A673 (cell line): Measurements from ENCODE around the gene ATIC. TPM values are rescaled to one million over a fixed set of nuclear protein-coding genes. Genes with fewer than 3 reads are reported as not detected.

Source experiments
- BruUV-seq: library from RNA; stranded (reverse); fragments of 400-500 nt; replicated peaks from 2 replicates; lab custom pipeline; 2021; lab: Mats Ljungman, UMichigan
- CTCF ChIA-PET: fragments of 300-600 bp; sonication (Branson Sonifier 250); formaldehyde crosslinking; loops from one replicate; lab custom pipeline; 2022; ENCODE audit warnings: antibody characterized with exemption; lab: Charles Lee
- POLR2A ChIA-PET: fragments of 300-600 bp; sonication (Branson Sonifier 250); formaldehyde crosslinking; loops from one replicate; lab custom pipeline; 2022; ENCODE audit warnings: antibody characterized with exemption; ENCODE audit not compliant: low non-redundant PET; lab: Charles Lee
- DNase-seq: peaks from one replicate; pipeline ENCODE4 v3.0.0-alpha.2; 2015; ENCODE audit warnings: low spot score
- H3K27ac ChIP-seq: fragments of 200-600 bp; sonication (generic); 2 replicates; pipeline ENCODE4 v1.5.1; 2016; ENCODE audit warnings: mixed run types, low read depth, mild to moderate bottlenecking, mixed read lengths, antibody characterized with exemption, low read length; ENCODE audit not compliant: poor library complexity, severe bottlenecking
- H3K27me3 ChIP-seq: fragments of 200-600 bp; sonication (generic); replicated peaks from 2 replicates; pipeline ENCODE4 v1.6.1; 2017; ENCODE audit warnings: mixed run types, low read depth, mild to moderate bottlenecking, mixed read lengths, antibody characterized with exemption, low read length; ENCODE audit not compliant: insufficient read depth, poor library complexity
- H3K36me3 ChIP-seq: fragments of 200-600 bp; sonication (generic); 2 replicates; pipeline ENCODE4 v1.6.1; 2016; ENCODE audit warnings: mixed run types, mild to moderate bottlenecking, mixed read lengths, antibody characterized with exemption, low read length; ENCODE audit not compliant: insufficient read depth, poor library complexity, severe bottlenecking
- H3K4me1 ChIP-seq: fragments of 200-600 bp; sonication (generic); 2 replicates; pipeline ENCODE4 v1.6.1; 2017; ENCODE audit warnings: mixed run types, mild to moderate bottlenecking, mixed read lengths, antibody characterized with exemption, low read length; ENCODE audit not compliant: insufficient read depth, poor library complexity, severe bottlenecking
- H3K4me3 ChIP-seq: fragments of 200-600 bp; sonication (generic); 2 replicates; pipeline ENCODE4 v1.5.1; 2016; ENCODE audit warnings: low read depth, mixed run types, mild to moderate bottlenecking, mixed read lengths, low read length; ENCODE audit not compliant: poor library complexity, severe bottlenecking
- H3K9me3 ChIP-seq: fragments of 200-600 bp; sonication (generic); 2 replicates; pipeline ENCODE4 v1.6.1; 2016; ENCODE audit warnings: mixed run types, low read depth, mild to moderate bottlenecking, mixed read lengths, antibody characterized with exemption, low read length; ENCODE audit not compliant: poor library complexity, severe bottlenecking
- CTCF ChIP-seq: fragments of 300-800, 200-600 bp; sonication (generic); conservative IDR thresholded peaks from 2 replicates; pipeline ENCODE4 v1.5.1; 2017; ENCODE audit warnings: low read depth, mild to moderate bottlenecking, antibody characterized with exemption, low read length, moderate library complexity, mixed read lengths
- EZH2 ChIP-seq: fragments of 200-600 bp; sonication (generic); IDR thresholded peaks from 2 replicates; pipeline ENCODE4 v1.6.1; 2017; ENCODE audit warnings: borderline replicate concordance, low read depth, mild to moderate bottlenecking, mixed read lengths, antibody characterized with exemption, low read length; ENCODE audit not compliant: poor library complexity, severe bottlenecking
- intact Hi-C: fragments of 100-400 bp; cut with micrococcal nuclease; formaldehyde crosslinking; loops from one replicate; pipeline ENCODE4 v1.10.0; 2022; ENCODE audit not compliant: unreplicated experiment
- total RNA-seq: library from RNA; stranded (reverse); gene quantifications from 2 replicates; pipeline ENCODE4 v1.2.3, GENCODE V29; 2021

The ATIC gene
- total RNA-seq, 1 experiment from 2014 or later, result 328 TPM

- no peak for TF ChIP-seq EZH2
- TF ChIP-seq CTCF, result no peak
- intact Hi-C loops, result no loop called here
These were observed 20.8 kb upstream of the ATIC start for GRCh38 chr2:215290980-215291599.

GRCh38 chr2:215293879-215294278 lies 18.0 kb upstream of the ATIC start:
- Histone ChIP-seq H3K36me3 (no peaks in the 10 kb centered on the region), H3K4me3 (no peak overlapping the region), H3K9me3 (no peaks in the 10 kb centered on the region), H3K27ac (no peak overlapping the region), H3K4me1 (no peaks in the 10 kb centered on the region), H3K27me3 (no peaks in the 10 kb centered on the region)
- ChIA-PET CTCF (no interaction called here), POLR2A (no interaction called here)
- intact Hi-C loops, result no loop called here
- no TSS peak for BruUV-seq
- TF ChIP-seq CTCF, result no peak
- no peak for TF ChIP-seq EZH2
- DNase-seq, result no peak

More at GRCh38 chr2:215290980-215291599, 20.8 kb upstream of the ATIC start:
- H3K4me1 ChIP-seq, result no peaks in the 10 kb centered on the region
- no TSS peak for BruUV-seq
- no peak overlapping the region for H3K27ac ChIP-seq
- no peaks in the 10 kb centered on the region for H3K27me3 ChIP-seq
- no peaks in the 10 kb centered on the region for H3K9me3 ChIP-seq
- no peaks in the 10 kb centered on the region for H3K36me3 ChIP-seq
- CTCF ChIA-PET, result no interaction called here
- POLR2A ChIA-PET, result interaction anchor here (0.5 kb wide), 1 partner anchor 1443 kb away, joined by 3 read pairs; no protein-coding TSS in a partner anchor
- H3K4me3 ChIP-seq, result no peak overlapping the region
- DNase-seq, result no peak

- no peaks in the 10 kb centered on the region for H3K36me3 ChIP-seq
- H3K9me3 ChIP-seq, result peaks cover 5% of the 10 kb centered on the region
- TF ChIP-seq CTCF, result no peak
- TF ChIP-seq EZH2, result no peak
- no peaks in the 10 kb centered on the region for H3K4me1 ChIP-seq
- CTCF ChIA-PET, result no interaction called here
- no peak overlapping the region for H3K27ac ChIP-seq
- no peak overlapping the region for H3K4me3 ChIP-seq
- DNase-seq, result no peak
- no TSS peak for BruUV-seq
- POLR2A ChIA-PET, result no interaction called here
- H3K27me3 ChIP-seq, result no peaks in the 10 kb centered on the region
- intact Hi-C loops, result no loop called here
These were observed 12.5 kb upstream of the ATIC start for GRCh38 chr2:215299337-215299859.
